ENCODE measurements around the gene EIF4E.
"Not testable (repeated sequence)": the region's sequence is repeated elsewhere in the genome, so short reads cannot be mapped to it uniquely, and the experiment has no call there.

Gene EIF4E, protein sequence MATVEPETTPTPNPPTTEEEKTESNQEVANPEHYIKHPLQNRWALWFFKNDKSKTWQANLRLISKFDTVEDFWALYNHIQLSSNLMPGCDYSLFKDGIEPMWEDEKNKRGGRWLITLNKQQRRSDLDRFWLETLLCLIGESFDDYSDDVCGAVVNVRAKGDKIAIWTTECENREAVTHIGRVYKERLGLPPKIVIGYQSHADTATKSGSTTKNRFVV

DNA sequence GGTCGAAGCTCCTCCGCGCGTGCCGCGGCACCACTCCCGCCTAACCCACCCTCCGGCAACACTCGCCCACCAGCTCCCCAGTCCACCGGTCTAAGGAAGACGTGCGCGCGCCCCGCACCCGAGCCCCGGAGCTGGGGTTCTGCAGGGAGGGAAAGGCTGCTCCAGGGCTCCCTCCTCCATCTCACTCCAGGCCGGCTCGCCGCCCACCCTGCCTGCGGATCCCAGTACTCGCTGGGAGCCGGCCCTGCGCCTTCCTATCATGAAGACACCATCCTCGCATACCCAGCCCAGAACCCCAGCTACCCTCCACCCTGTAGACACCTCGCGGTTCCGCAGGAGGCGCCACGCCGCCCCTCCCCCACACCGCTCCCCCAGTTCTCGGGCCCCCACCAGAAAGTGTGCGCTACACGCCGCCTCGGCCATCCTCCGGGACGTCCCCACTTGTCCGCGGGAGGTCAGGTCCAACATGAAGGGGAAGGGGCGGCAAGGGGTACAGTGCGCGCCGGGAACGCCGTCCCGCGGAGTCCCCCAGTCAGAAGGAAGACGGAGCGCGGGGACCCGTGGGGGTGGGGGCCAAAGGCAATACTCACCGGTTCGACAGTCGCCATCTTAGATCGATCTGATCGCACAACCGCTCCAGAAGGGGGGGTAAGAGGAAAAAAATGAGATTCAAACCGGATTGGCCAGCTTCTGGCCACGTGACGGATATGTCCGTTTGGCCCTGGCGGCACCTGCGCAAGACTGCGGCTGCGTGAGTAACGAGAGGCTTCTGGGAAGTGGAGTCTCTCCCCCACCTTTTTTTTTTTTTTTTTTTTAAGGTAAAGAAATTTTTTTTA lies at the start of gene EIF4E:
TSS of gene EIF4E (minus strand) at position 629 of the 836 bp plus-strand sequence. CDS start at position 608, 21 bp downstream.
- peak; percentile 87 for DNase-seq

DNA sequence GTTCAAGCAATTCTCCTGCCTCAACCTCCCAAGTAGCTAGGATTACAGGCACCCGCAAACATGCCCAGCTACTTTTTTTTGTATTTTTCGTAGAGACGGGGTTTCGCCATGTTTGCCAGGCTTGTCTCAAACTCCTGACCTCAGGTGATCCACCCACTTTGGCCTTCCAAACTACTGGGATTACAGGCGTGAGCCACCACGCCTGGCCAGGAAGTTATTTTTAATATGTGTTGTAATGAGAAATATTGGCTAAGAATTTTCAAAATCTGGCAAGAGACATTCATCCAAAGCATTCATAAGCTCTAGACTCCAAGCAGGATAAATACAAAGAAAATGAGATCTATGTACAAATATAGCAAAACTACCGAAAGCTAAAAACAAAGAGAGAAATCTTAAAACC lies 48.6 kb upstream of the EIF4E start:
- no peak for DNase-seq

DNA sequence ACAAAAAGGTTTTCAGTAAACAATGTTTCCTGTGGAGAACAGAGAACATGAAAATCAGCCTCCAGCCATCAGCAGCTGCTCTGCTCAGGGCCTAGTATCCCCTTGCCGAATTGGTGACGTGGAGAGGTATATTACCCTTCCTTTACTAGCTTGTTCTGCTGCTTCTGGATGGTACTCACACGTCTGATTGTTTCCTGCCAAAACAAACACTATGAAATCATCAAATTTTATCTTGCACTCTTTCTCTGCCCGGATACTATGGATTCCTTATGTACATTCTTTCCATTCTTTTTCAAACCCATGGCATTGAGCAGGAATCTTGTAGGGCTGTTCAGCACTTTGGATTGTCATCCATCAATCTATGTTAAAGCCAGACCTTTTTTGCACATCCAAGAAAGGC lies 47.8 kb upstream of the EIF4E start:
- no peak for DNase-seq

DNA sequence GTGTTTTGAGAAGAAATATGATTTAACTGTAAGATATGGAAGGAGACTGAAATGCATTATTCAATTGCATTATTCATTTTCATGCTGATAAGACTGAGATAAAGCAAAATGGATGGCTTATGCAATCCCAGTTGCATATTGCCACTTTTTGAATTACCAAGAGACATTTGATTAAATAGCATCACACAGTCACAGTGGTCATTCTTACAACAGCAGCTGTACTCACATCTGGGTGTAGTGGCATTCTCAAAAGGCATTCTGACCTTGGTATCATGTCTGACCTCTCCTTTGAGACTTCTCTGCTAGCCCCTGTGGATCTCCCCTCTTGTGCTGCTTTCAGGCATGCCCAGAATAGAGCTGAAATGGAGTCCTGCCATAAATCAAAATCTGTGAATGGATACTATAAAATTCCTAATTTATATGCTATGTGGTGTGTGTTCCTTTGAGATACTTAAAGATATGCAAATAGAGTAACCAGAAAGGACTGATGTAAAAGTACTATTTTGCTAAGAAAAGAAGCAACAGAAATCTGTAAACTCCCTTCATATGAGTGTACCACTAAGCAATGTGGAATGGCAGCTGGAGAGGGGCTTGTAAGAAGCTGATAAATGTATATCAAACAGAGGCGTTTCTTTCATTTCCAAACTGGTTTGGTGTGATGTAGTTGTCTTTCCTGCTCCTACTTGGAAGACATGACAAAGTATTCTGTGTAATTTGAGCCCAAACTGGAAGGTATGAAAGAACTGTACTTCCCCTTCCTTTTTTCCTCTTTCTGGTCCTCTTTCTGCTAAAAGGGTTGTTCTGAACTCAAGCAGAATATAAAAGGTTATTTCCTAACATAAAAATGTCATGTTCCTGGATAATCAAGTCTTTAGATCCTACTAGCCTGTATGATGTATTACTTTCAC lies 41.2 kb upstream of the EIF4E start:
- no peak for DNase-seq

DNA sequence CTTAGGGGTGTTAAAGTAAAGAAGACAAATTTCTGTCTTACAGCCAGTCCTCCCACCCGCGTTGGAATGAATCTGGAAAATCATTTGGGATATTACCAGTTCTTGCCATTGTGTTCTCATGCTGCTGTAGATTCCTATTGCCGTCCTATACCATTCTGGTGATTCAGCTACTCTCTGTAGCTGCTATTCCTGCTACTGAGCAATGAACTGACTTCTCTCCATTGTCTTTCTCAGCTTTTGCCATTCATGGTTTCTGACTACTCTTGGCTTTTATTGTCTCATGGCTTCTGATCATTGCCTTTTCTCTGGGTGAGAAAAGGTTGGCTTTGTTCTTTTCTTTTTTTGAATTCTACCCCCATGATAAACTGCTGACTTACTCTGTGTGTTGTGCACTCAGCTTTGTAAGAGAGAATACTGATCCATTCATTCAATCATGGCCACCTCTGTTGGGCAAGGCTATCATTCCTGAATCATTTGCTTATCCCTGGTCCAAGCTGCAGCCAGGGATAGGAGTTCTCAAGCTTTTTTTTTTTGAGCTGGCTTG lies 38.9 kb upstream of the EIF4E start:
- DNase-seq = no peak

DNA sequence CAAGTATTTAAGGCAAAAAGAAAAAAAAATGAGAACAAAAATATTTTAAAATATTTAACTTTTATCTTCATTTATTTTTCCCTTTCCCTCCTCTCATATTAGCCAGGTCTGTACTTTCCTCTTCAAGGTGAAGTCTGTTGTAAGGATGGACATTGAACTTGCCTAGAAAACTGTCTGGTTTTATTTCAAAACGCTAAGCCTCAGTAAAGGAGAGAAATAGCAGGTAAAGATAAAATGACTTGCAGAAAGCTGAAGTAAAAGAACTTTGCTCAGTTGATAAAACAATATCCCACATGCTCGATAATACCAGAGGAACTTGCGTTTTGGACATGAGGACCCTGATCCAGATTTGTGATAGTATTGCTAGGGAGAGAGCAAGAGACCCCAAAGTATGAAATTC lies 38.0 kb upstream of the EIF4E start:
- DNase-seq = no peak

DNA sequence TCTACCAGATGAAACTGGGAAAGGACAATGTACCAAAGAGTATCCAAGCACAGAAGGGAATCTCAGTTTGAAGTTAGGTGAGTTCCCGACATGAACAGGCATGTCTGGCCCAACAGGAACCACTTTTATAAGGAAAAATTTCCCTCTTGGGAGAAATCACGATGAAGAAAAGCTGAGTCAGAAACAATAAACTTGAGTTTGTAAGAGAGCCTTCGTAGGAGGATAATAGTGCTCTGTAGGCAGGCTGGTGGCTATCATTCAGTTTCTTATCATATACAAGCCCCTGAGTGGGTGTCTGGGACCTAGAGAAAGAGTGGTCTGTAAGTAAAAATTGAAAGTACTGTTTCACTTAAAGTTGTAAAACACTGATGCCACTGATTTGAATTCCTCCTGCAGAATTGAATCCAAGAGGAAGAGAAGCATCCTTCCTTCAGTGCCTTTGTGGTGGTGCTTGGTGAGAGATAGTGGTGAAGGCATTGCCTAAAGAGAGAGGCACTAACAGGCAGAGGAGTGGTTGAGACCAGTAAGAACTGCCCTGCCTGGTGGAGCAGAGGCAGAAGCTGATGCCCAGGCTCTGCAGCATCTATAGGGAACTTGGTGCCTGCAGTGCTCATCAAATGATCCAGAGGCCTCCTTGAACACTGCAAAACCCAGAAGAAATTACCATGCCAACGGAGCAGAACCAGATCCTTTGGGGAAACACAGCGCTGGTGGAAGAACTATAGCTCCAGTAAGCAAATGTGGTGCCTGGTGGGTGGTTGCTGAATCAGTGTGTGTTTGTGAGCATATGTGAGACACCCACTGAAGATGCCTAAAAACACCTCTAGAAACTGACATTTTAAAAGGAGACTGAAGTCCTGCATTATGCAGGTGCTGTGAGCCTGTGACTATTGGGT lies 34.9 kb upstream of the EIF4E start:
- no peak for DNase-seq

DNA sequence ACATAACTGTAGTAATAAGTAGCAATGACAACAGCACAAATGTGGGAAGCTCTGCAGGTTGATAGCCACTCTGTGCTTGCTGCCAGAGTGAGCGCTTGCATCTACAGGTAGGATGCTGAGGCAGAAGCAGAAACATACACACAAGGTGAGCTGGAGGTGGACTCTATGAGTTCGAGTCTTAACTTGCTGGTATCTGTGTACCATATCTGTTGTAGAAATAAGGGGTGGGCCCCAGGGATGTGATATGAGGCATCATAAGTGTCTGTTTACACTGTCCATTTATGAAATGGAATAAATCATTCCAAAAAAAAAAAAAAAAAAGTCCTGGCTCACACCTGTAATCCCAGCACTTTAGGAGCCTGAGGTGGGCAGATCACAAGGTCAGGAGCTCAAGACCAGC lies 32.8 kb upstream of the EIF4E start:
- no peak for DNase-seq

DNA sequence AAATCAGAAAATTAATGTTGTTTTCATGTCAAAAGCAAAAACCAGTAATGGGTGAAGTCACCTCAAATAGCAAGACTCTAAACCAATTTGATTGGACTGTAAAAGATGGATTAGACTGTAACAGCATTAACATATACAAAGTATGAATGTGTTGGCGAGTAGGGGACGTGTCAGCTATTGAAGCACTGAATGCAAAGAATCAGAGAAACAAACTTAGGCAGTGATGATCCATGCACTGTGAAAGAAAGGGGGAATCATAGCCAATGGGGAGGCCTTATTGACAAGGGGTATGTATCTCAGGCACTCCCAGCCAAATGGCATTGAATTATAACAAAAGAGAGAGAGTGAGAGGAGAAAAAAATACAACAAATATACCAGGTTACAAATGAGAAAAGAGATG lies 30.5 kb upstream of the EIF4E start:
- DNase-seq = no peak

DNA sequence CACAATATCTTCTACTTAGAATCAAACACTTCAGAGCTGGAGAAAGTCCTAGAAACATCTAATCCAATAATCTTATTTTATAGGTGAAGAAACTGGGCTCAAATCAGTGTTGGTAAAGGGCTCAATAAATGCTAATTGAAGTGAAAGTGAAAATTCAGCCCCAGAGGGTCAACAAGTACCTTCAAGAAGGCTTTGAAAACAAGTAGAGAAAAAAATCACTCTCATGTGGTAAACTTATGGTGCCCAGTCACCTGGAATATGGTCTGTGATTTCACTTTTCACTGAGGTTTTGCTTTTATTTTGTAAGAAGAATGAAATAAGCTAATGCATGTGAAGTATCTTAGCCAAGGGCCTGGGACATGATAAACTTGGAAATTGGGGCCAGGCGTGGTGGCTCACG lies 29.1 kb upstream of the EIF4E start:
- DNase-seq = no peak

DNA sequence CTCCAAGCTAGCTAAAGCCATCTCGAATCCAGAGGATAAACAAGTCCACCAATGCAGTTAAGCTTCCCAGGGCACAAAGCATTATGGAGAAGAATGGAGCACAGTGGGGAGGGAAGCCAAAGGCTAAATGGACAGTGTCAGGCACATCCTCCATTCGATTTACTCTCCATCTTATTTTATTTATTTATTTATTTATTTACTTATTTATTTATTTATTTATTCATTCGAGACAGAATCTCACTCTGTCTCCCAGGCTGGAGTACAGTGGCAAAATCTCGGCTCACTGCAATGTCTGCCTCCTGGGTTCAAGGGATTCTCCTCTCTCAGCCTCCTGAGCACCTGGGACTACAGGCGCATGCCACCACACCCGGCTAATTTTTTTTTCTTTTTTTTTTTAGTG lies 26.3 kb upstream of the EIF4E start:
- DNase-seq = no peak

DNA sequence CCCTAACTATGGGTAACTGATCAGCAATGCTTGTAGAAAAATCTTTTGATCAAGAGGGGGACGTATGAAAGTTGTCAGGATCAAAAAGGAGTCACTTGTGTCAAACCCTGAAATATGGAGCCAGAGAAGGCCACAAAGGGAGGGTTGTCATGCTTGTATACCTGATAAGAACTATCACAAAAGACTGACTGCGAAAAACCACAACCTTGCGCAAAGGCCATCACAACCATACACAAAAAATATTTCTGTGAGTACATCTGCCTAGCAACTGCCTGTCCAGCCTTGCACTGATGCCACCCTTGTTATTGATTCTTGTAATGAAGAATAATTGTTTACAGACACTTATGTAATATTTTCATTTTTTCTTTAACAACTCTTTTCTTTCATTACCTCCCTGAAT lies 22.8 kb upstream of the EIF4E start:
- no peak for DNase-seq

DNA sequence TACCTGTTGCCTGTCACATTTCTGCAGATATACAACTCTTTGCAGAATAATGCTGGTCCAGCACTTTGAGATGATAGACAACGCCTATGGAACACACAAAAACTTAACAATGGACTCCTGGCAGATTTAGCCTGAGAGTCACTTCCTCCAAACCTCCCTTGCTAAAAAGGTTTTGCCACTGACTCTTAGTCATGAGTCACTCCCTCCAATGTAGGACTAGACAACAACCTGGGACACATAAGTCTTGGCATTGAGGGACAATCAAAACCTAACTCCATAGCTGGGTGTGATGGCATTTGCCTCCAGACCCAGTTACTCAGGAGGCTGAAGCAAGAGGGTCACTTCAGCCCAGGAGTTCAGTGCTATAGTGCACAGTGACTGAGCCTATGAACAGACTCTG lies 22.0 kb upstream of the EIF4E start:
- DNase-seq = no peak

DNA sequence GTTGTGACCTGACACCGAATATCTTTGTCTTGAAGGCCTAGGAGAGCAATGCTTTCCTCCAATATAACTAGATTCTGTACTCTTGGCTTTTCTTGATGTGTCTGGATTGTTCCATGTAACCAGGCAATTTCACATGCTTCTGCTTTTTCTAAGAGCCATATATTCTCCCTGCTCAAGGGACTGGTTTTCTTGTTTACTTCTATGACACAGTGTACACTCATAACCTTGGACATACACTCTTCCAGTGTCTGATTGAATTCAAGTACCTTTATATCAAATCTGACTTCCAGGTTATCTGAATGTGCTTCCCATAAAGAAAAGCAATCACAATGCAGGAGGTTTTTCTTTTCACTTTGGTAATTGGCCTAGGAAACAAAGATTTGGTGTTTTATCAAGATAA lies 17.4 kb upstream of the EIF4E start:
- DNase-seq = no peak

DNA sequence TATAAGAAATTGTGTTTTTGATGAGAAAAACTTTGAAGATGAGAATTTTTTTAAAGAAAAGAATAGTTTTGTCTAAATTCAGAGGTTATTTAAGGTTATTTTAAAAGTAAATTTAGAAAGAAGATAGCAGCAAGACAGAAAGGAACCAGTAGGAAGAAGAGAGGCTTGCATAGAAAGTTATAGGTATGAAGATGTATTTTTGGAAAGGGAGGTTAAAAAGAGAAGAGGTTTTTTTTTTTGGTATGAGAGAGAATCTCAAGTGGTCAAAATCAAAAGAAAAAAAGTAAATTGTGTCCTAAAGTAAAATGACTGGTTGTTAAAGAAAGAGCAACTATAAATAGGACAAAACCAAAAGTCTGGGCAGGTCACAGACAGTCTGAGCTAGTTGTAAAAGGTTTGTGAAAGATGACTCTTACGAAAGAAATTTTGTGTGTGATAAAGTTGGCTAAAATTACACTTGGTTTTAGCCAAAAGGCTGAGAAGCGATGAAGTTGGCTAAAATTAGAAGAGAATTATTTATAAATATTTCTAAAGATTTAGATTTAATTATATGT lies 16.4 kb upstream of the EIF4E start:
- DNase-seq = no peak

DNA sequence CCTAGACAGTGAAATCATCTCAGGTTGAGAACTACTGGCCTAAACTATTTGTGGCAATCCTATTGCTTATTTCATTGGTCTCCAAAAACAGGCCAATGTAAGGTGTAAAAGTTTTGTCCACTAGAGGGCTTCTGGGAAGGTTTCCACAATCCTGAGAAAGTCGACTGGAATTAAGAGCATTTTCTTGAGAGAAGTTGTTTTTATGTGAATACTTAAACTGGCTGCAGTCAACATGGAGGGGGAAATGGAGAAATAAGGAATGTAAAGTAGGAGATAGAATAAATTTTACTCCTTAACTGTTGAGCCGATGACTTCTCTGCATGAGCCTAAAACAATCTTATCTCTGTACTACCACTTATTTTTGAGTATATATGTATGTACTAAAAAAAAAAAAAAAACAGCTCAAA lies 11.0 kb upstream of the EIF4E start:
- DNase-seq = no peak

DNA sequence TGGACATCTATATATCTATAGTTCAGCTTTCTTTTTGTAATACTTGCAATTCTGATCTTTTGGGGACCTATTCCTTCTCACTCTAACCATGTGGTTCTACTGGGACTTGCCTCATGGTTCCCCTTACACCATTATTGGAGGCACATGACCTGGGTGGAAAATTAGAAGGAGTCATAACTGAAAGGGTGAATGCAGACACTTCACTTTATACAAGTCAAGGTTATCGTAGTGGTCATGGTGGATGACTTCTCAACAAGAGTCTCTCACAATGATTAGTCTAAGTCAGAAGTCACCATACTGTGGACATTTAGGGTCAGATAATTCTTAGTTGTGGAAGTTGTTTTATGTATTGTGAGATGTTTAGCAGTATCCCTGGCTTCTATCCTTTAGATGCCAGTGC lies 10.5 kb upstream of the EIF4E start:
- DNase-seq = no peak

DNA sequence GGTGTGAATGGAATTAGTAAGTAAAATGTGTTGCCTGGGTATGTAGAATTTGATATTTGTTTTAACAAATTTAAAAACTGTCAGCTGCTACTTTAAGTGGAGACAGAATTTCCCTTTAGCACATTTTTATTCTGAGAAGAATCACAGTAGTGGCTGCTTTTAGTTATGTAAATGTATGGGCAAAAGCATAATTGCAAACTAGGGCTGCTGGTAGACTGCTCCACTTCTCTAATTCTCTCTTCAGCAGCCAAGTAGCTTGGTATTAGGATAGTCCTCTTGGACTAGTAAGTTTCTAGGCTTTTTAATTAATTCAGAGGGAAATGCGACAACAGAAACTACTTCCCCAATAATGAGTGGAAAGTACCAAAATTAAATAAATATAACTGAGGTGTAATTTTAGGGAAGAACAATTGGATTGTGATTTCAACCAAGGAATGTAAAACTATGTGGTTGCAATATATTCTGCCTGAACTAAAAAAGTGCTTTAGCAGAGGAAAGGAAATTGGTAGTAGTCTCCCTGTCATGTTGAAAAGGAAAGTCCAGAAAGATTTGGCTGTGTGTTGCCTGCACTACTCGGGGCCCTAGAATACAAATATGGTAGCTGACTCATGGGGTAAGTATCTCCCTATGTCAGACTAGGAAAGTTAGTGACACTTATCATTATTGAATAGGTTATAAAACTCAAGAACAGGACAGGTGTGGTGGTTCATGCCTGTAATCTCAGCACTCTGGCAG lies 9.2 kb upstream of the EIF4E start:
- no peak for DNase-seq

DNA sequence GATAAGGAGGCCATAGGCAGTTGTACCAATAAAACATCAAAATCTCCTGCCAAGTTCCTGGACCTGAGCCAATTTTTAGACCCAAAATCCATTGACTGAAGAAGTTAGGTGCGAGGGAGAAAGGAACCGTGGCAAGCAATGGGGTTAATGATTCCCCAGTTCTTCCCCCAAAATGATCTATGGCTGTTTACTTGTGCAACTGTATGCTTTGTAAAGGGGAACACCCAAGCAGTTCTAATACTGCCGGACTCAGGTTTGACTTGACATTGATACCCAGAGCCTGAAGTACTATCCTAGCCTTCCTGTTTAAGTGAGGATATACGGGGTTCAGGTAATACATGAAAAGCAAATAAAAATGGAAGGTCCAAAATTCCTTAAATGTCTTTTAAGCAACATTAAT lies 6.7 kb upstream of the EIF4E start:
- DNase-seq = no peak

DNA sequence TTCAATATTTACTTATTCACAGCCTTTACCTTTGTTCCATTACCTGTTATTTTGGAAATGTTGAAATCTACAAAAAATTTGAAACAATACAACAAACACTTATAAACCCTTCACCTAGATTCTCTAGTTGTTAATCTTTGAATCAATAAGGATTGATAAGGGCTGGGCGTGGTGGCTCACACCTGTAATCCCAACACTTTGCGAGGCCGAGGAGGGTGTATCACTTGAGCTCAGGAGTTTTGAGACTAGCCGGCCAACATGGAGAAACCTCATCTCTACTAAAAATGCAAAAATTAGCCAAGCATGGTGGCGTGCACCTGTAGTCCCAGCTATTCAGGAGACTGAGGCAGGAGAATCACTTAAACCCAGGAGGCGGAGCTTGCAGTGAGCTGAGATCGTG lies 5.9 kb upstream of the EIF4E start:
- not testable (repeated sequence) for DNase-seq

DNA sequence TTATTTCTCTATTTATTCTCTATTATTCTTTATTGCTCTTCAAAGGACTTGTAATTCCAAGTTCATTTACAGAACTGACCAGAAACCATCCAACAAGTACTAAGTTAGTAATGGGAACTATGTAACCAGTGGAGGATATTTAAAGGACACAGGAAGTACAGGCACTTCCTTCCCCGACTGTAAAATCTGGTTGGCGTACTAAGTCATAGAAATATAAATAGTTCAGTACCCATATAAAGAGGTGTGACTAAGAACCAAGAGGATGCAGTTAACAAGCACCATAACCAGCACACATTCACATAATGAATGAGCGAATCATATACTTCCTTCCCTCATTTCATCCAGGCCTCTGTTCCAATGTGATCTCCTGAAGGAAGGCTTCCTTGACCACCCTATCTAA lies 3.6 kb upstream of the EIF4E start:
- no peak for DNase-seq

Data from NCI-H526 treated with DMSO at 0.1 percent for 48 hours (cell line).